ENCODE results near the gene KIAA1755.

- TF ChIP-seq, protein P1, sequence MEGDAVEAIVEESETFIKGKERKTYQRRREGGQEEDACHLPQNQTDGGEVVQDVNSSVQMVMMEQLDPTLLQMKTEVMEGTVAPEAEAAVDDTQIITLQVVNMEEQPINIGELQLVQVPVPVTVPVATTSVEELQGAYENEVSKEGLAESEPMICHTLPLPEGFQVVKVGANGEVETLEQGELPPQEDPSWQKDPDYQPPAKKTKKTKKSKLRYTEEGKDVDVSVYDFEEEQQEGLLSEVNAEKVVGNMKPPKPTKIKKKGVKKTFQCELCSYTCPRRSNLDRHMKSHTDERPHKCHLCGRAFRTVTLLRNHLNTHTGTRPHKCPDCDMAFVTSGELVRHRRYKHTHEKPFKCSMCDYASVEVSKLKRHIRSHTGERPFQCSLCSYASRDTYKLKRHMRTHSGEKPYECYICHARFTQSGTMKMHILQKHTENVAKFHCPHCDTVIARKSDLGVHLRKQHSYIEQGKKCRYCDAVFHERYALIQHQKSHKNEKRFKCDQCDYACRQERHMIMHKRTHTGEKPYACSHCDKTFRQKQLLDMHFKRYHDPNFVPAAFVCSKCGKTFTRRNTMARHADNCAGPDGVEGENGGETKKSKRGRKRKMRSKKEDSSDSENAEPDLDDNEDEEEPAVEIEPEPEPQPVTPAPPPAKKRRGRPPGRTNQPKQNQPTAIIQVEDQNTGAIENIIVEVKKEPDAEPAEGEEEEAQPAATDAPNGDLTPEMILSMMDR (conservative IDR thresholded peaks at IDR 0.05; ENCODE audit: low read depth, low read length), result no peak
- no peak for TF ChIP-seq EZH2 (IDR thresholded peaks at IDR 0.05; ENCODE audit: low read length, unreplicated experiment)
Measured at GRCh38 chr20:38307371-38308046, 47.0 kb upstream of the KIAA1755 start.

Data from PC-3 (cell line).